DND-41 (cell line): Measurements from ENCODE around the gene CR2.
A peak's percentile ranks its signal among the peaks of the same experiment; 100 is the strongest.

ENCODE experiments used
- CTCF ChIP-seq: IDR thresholded peaks from 2 replicates; pipeline ENCODE4 v1.5.1; 2012; ENCODE audit warnings: borderline replicate concordance, low read length, moderate library complexity, mild to moderate bottlenecking; ENCODE audit not compliant: poor library complexity, severe bottlenecking; ENCODE audit errors: extremely low read depth
- EZH2 ChIP-seq: IDR thresholded peaks from 3 replicates; pipeline ENCODE4 v1.6.1; 2012; ENCODE audit warnings: borderline replicate concordance, low read depth, mild to moderate bottlenecking, moderate library complexity, low read length, inconsistent platforms; ENCODE audit not compliant: severe bottlenecking

GRCh38 chr1:207499573-207499972 is 45.4 kb downstream of the CR2 start:
- TF ChIP-seq CTCF (peak; percentile 92), EZH2 (no peak)
